ENCODE measurements around the gene OTUB1.
"Not testable (repeated sequence)": the region's sequence is repeated elsewhere in the genome, so short reads cannot be mapped to it uniquely, and the experiment has no call there.

Gene OTUB1

DNA sequence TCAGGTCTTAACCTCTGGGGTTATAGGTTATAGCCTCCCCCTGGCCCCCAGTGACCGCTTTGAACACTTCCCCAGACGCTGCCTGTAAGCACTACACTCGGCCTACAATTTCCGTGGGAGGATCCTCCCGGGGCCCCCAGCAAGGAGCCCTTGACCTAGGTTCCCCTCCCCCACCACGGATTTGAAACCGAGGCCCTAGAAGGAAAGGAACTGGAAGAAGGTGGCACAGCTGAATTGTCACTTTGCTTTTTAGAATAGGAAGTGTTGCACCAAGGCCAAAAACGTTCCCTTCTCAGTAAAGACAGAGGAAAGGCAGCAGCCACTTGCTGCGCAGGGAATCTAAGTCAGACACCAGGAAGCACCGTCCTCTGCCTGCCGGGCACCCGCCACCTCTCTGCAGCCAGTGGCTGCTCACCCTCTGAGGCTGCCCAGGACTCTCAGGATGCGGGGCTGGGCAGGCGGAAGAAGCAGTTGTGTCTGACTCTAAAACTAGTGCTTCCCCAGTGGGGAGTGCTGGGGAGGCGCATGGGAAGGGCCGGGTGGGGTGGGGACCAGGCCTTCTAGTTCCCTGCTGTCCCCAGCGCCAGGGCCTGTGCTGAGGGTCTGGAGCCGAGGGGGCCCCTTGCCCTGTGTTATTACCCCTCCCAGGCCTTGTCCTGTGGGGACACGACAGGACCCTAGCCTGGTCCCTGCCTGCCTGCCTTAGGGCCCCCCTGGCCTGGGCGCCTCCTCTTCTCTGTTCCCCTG lies 41.6 kb downstream of the OTUB1 start:
- DNase-seq: no peak

DNA sequence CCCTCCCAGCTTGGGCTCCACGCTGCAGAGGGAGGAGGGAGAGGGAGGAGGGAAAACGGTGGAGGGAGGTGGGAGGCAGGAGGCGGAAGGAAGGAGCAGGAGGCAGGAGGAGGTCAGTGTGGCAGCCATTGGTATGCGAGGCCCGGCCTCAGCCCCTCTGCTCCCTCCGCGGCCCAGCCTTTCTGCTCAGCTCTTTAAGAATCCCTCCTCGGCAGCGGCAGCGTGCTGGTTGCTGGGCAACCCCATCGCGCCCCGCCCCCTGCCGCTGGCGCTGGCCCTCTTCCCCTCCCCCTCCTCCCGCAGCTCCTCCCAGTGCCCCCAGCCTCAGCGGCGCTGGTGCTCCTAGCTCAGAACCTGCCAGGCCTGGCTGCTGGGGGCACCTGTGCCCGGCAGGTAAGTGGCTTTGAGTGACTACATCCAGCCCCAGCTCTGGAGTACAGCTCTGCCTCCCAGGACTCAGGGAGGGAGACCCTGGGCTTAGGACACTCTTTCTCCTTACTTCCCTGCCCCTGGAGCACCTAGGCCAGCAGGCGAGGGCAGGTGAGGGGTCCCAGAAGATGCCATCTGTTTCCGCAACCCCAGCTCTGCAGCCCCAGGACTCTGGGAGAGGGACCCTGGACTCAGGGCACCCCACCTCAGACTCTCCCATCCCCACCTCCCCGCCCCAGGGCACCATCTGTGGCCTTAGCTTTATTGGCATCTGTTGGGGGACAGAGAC lies 42.3 kb downstream of the OTUB1 start:
- no peak for DNase-seq

DNA sequence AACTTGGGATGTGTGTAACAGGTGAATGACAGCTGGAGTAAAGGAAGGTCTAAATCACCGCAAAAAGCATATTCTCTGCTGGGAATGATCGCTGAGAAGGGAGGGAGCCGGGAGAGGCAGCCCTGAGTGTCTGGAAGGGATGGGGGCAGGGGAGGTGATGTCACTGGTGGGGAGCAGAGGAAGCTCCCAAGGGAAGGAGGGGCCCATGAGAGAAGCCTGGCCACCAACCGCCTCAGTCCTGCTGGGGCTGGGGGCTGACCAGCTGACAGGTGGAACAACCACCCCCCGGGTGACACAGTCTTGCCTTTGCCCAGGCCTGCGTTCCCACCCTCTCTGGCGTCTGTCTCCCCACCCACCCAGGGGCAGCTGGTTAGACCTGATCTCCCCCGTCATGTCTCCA lies 43.5 kb downstream of the OTUB1 start:
- no peak for DNase-seq

DNA sequence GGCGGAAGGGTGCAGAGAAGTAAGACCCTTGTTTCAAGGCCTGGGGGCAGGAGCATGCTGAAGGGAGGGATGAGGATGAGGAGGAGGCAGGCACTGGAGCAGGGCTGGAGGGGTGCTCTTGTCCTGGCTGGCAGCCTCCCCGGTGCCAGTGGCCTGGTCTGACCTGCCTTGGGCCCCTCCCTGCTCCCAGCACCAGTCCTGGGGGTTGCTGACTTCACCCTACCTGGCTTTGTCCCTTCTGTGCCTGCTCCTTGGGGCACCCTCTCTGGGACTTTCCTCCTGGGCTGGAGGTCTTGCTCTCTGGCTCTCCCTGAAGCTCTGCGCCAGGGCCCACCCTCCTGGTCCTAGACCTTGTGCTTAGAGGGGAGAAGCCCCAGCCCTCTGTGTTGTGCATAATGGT lies 44.8 kb downstream of the OTUB1 start:
- no peak for DNase-seq

DNA sequence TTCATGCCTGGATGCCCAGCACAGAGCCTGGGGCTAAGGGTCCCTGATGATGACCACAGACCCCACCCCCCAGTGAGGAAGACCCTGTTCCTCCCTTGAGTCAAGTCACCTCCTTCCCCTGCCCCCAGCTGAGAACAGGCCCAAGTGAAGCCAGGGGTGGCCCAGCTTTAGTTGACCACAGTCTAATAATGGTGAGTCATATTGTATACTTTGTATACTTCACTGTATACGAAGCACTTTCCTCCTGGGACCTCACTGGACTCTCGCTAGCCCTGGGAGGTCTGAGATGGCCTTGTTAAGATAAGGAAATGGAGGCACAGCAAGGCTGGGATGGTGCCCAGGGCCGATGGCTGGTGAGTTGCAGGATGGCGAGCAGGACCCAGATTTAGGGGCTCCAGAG lies 45.8 kb downstream of the OTUB1 start:
- DNase-seq: no peak

DNA sequence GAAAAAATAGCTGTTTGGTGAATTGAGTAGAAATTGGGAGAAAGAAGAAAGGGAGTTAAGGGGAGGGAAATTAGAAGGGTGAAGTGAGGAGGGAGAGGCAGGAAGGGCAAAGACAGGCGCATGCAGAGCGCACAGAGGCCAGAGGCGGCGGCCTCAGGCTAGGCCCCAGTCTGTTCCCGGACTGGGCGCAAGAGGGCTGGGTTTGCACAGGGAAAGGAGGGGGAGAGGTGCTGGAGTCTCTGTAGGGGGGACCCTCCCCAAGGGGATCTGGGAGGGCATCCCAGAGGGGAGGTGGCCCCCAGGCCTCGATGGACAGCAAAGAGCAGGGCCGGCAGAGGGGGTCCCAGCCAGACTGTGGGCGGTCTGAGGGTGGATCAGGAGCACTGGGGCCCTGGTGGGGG lies 48.2 kb downstream of the OTUB1 start:
- DNase-seq: no peak

DNA sequence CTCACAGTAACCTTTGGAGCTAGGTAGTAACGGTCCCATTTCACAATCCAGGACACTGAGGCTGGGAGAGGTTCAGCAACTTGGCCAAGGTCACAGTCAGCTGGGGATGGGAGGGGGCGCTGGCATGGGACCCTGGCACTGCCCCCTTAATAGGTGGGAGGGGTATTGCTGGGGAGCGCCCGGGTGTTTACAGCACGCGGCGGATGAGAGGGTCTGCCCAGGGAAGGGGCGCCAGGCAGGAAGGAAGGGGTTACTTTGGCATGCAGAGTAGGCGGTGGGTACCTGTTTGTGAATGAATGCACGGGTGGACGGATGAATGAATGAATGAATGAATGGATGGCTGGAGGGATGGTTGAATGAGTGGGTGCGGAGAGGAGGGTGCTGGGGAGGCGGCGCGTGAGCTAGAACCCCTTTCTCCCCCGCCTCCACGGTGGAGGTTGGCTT lies 48.9 kb downstream of the OTUB1 start:
- no peak for DNase-seq

DNA sequence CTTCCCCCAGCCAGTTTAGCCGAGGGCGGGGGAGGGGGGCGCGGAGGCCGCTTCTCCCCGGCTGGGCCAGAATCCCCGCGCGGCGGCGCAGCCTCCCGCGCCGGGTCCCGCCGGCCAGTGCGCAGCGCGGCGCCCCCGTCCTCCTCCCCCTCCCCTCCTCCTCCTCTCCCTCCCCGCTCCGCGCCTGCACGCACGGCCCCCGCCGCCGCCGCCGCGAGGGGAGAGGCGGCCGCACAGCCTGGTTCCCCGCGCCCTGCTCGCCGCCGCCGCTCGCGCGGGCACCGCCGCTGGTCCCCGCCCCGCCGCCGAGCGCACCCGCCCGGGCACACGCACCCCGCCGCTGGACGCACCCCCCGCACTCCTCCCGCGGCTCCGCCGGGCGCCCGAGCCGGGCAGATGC lies 49.3 kb downstream of the OTUB1 start, which contains the start of gene FLRT1:
FLRT1 (plus strand) TSS at position 356 of the 400 bp plus-strand sequence. CDS start 80,337 bp downstream, outside the sequence.
- DNase-seq: no peak

DNA sequence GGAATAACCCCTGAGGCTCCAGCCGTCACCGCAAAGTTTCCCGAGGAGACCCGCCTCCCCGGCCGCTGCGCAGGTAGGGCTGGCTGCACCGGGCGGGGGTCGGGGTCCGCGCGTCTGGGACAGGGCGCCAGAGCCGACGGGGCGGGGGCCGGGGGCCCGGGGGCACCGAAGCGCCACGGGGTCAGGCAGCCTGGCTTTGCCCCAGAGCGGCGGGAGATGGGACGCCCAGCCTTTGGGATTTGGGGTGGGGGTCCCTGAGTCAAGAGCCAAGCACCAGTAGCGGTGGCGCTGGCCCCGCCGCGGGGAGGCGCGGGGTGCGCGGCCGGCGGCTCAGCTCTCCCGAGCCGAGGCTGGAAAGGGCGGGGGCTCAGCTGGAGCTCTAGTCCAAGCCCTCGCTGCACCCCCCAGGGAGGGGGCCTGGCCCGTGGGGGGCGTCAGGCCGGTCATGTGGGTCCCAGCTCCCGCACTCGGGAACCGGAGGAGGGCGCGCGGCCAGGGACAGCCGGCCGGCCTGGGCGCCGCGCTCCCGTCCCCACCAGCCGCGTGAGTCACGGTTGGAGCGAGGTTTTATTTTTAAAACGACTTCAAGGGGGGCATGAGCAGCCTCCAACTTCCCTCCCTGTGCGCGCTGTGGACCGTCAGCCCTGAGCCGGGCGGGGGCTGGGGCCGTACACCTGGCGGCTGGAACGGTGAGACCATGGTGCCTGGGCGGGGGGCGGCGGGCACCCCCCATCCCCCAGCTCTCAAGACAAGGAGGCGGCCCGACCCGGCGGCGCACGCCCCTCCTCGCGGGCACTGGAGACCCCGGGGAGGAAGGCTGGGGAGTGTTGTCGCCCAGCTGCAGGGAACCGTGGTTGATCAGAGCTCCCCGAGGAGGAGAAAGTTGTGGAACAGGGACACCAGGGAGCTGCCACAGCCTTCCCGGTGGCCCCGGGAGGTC lies 50.1 kb downstream of the OTUB1 start:
- no peak for DNase-seq

DNA sequence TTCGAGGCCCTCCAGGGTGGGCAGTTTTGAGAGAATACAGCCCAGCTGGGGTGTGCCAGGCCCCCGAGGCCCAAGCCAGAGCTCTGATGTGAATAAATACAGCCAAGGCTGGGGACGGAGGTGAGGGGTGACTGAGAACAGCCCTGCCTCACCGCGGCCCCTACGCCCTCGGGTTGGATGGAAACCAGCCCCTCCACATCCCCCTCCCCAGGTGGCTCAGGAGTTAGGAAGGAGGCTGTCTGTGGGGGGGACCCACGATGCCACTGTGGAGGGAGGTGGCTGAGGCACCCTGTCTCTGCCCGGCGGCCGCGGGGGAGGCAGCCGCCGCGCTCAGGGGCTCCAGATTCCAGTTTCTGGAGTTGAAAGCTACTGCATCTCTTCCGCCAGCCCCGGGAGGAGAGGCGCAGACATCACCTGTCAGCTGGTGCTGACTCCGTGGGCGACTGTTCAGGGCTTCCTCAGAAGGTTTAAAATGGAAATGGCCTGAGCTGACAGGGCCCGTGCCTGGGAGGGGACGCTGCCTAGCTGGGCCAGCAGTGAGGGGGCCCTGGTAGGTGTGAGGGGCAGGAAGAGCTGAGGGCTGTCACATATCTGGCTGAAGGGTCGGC lies 50.9 kb downstream of the OTUB1 start:
- no peak for DNase-seq

DNA sequence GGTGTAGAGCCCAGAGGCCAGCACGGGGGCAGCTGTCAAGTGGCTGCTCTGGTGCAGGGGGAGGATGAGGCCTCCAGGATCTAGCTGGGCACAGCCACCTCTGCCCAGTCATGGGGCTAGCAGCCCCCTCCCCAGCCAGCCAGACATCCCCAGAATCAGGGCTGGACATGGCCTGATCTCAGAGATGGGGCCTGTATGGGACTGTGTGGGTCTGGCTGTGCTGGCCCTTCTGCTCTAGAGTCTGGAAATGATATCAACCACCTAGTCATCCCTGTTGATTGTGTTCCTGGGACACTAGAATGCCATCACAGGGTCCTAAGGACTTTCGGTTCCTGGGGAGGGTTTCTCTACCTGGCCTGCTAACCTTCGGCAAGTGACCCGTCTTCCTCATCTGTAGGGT lies 52.3 kb downstream of the OTUB1 start:
- no peak for DNase-seq

DNA sequence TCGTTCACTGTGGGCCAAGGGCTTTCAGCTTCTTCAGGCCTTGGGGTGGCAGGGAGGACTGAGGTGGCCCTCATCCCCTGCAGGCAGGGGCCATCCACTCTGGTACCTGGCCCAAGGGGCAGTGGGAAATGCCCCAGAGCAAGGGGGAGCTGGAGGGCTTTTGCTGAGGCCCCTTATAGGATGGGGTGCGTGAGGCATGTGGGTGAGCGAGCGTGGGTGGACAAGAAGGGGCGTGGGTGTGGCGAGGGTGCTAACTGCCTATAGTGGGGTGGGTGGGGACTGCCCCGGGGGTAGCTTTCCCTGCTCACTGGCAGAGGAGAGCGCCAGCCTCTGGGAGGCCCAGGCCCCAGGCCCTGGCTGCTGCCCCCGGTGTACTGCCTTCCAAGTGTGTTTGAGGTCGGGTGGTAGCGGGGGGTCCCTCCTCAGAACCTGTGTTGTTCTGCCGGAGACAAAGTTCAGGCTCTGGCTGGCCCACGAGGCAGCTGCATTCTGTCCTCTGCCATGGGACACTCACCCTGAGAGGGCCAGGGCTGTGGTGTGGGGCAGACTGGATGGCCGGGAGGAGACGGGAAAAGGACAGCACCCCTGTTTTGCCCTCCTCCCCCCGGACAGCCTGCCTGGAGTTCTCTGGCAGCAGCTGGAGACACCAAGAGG lies 52.9 kb downstream of the OTUB1 start:
- no peak for DNase-seq

DNA sequence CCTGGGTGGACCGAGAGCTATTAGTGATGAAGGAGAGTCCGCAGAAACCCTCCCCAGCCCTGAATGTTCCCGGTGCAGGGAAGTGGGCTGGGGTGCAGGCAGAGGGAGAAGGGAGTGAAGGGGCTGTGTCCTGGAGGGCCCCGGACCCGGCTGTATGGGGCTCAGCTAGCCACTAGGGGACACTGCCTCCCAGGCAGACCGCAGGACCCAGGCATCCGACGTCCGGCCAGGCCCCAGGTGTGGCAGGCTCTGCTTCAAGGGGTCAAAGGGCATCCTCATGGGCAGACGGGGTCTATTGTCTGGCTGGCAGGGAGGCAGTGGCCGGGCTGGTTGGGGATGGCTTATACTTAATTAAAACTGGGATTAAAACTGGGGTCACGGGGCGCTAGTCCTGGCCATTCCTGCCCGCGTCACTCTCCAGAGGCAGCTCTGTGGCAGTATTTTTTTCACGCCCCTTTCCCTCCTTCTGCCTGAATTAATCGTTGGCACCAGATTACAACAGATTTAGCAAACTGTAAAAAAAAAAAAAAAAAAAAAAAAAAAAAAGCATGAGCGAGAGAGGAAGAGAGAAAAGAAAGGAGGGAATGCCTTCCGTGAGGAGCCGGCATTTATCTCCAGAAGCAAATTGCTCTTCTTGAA lies 54.6 kb downstream of the OTUB1 start:
- DNase-seq: no peak

DNA sequence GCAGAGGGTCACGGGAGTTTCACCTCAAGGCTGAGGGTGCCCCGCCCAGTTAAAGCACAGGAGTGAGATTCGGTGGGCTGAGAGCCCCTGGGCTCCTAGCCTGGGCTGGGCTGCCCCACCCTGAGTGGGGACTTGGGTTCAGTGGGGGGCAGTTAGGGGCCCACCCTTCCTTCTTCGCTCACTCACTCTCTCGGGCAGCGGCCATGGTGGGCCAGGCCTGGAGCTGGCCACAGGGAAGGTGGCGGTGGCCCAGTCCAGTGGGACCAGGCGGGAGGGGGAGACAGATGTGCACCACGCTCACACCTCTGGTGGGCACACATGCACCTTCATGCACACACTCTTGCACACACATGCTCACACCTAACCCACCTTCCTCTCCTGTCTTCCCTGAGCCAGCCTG lies 55.6 kb downstream of the OTUB1 start:
- no peak for DNase-seq

DNA sequence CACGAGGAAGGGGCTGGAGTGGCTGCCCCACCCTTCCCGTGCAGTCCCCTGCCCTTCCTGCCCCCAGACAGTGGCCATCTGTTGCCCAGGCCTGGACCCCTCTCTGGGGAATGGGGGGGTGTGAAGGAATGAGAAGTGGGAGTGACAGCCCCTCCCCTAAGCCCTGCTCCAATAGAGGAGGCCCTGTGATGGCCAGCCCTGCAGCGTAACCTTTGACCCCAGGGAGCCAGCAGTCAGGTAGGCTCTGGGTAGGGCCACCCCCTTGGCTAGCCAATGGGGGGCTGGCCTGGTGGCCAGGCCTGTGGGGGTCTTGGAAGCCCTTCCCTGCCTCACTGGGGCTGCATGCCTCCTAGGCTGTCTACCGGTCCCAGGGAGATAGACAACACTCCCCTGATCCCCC lies 56.1 kb downstream of the OTUB1 start:
- no peak for DNase-seq

DNA sequence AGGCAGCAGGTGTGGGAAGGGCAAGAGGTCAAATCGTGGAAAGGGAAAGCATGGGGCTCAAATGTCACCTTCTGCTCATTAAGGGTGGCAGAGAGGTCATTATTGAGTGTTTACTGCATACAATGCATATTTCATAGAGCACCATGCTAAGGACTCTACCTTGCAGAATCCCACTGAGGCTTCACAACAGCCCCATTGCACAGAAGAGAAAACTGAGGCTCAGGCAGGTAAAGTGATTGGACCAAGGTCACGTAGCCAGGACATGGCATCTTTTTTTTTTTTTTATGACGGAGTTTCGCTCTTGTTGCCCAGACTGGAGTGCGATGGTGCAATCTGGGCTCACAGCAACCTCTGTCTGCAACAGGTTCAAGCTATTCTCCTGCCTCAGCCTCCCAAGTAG lies 57.3 kb downstream of the OTUB1 start:
- DNase-seq: no peak

DNA sequence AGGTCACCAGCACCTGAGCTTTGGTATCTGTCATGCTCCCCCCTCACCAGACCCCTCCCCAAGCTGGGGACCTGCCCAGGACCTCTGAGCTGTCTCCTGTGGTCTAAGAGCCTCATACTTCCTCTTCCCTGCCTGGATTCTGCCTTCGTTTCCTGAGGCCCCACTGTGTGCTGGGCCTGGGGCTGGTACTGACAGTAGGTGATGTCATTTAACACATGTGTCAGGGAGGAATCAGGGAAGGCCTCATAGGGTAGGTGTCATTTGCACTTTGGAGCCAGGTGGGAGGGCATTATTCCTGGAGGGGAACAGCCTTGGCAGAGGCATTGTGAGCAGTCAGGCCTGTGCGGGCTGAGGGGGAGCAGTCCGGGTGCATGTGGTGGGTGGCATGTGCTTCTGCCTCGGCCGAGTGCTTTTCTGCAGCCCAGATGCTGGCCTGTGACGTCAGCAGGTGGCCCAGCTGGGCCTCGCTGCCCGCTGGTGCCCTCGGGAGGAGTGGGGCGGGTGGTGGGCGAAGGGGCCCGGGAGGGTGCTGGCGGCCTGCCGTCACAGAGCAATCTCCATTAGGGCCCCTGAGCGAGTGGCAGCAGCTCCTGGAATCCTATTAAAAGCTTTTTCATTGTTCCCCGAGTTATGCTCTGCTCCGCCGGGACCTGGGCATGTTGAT lies 58.6 kb downstream of the OTUB1 start:
- DNase-seq: no peak

DNA sequence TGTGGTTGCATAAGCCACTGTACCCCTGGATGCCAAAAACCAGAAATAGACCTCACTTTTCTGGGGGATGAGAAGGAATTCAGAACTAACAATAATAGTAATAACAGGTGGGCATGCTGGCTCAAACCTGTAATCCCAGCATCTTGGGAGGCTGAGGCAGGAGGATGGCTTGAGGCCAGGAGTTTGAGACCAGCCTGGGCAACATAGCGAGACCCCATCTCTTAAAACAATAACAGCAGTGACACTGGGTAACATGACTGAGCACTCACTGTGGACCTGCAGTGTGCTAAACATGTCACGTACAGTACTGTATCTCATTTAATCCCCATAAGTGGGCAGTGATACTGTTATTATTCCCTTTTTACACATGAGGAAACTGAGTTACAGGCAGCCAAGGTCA lies 59.5 kb downstream of the OTUB1 start:
- DNase-seq: no peak

DNA sequence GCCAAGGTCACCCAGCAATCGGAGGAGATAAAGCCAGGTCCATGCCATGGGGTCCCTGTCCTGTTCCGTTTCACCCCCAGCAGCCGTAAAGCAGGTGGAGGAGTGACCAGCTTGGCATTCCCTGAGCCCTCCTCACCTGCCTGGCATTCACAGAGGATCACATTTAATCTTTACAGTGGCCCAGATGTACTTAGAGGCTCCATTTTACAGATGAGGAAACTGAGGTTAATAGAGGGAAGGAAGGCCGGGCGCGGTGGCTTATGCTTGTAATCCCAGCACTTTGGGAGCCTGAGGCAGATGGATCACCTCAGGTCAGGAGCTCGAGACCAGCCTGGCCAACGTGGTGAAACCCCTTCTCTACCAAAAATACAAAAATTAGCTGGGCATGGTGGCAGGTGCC lies 61.1 kb downstream of the OTUB1 start:
- not testable (repeated sequence) for DNase-seq

All from NCI-H1417 treated with DMSO at 0.1 percent for 48 hours (cell line).